ENCODE data around the gene IQSEC1.

Gene IQSEC1

DNA sequence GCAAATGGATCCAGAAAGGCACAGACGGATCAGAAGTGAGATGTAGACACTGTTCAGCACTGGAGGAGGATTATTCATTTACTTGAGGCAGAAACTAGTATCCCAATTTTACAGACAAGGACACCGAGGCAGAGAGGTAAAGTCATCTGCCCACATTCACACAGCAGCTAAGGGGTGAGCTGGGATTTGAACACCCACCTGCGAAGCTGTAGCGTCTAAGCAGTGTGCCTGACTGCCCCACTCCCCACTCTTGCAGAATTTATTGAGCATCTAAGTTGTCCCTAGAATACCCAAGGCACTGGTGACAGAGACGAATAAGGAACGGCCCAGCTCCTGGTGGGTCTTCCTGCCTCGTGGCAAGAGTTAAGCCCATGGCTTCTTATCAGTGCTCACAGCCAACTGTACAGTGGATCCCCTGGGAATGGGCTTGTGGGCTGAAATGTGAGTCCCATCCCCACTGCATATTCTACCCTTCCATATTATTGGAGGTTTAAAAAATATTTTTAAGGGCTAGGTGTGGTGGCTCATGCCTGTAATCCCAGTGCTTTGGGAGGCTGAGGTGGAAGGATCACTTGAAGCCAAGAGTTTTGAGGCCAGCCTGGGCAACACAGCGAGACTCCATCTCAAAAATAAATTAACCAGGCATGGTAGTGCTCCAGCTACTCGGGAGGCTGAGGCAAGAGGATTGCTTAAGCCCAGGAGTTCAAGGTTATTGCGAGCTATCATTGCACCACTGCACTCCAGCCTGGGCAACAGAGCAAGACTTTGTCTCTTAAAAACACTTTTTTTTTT is 77.6 kb downstream of the IQSEC1 start:
- DNase-seq, result no peak

DNA sequence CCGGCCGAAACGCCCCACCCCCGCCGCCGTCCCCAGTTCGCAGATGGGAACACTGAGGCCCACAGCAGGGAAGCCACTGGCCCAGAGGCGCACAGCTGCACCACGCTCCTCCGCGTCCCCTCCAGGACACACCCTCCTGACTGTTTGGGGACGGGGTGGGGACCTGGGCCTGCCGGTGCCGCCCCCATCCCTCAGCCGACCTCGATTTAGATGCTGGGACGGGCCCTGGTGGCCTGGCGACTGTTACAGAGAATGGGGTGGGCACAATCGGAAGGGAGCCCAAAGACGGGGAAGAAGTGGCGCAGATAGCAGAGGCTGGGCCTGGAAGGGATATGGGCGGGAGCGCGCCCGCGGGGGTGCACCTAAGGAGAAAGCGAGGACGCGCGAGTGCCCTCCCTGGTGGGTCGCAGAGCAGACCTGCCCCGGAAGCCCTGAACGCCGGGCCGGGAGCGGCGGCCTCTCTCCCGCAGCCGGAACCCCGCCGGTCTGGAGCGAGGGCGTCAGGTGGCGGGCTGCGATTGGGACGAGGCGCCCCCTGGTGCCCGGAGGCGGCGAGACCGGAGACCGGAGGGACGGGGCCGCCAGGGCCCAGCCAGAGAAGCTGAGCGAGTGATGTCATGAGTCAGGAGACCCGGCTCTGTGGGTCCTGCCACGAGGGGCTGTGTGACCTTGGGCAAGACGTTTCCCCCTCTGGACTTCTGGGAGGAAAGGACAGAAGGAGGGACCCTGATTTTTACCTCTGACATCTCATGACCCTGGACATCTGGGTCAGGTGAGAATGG is 78.4 kb downstream of the IQSEC1 start:
- DNase-seq, result peak; percentile 80

DNA sequence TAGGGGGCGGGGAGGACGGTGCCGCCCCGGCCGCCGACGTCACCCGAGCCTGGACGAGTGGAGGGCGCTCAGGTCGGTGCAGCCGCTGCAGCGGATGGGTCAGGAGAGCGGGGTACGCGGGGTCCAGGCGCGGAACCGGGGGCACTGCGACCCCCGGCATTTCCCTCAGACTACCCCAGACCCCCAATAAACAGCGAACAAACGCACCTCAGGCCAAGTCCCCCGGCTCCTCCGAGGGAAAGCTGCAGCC is 78.9 kb downstream of the IQSEC1 start:
- no peak for DNase-seq

DNA sequence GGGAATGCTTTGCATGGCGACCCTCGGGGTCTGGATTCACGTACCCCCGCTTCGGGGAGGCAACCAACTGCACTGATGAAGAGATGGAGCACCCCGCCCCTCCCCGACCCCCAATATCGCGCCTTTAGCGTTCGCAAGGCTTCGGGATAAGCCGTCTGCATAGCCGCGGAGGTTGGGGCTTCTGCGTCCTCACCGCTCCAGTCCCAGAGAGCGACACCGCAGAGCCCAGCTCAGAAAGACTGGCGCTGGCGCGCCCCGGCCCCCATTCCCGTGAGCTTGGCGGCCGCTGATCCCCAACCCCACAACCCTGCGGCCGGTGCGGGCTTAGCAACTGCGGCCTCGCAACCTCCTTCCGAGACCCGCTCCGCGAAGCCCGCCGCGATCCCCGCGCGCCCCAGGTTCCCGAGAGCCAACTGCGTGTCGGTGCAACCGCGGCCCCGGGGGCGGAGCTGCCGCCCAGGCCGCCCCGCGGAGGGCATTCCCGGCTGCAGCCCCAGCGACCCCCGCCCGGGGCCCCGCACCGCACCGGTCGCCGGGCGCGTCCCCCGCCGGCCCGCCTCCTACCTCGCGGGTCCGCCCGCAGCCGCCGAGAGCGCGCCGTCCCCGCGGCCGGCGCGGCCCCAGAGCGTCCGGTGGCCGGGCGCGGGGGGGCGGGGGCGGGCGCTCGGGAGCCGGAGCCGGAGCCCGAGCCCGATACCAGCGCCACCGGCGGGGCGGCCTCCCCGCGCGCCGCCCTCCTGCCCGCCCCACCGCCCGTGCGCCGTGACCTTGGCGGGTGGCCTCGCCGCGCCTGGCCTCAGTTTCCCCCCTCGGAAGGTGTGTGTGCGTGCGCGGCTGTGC is 79.5 kb downstream of the IQSEC1 start:
- no peak for DNase-seq

GRCh38 chr3:12992629-12993516 is 80.4 kb downstream of the IQSEC1 start:
- DNase-seq, result no peak

- DNase-seq, result no peak
Measured at GRCh38 chr3:12991861-12992281, 81.4 kb downstream of the IQSEC1 start.

- DNase-seq, result no peak
Measured at GRCh38 chr3:12991481-12991837, 81.8 kb downstream of the IQSEC1 start.

DNA sequence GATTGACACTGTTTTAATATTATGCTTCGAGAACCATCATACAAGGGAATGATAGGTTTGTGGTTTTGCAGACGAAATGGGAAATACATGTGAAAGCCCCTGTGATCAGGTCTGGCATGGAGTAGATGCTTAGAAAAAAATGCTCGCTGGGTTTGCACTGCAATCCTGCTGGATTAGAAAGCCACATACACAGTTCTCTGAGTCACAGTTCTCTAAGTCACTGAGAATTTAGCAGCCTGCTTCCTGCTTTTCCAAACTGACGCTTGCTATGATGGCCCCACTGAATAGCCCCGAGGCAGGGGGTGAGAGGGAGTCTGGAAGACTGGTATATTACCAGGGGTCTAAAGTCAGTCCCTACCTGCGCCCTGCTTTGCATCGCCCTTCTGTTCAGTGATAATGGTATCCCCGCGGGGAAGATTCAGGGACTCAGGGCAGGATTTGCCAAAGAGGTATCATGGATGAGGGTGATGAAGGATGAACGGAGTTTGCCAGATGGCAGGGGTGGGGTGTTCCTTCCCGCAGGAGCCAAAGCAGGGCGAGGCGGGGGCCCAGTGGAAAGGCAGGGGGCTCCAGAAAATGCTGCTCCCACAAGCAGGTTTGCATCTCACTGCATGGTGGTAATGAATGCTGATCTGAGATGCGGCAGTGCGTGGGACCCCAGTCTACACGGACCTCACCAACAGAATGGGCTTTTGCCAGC is 82.3 kb downstream of the IQSEC1 start:
- DNase-seq, result no peak

GRCh38 chr3:12990306-12990705 is 82.9 kb downstream of the IQSEC1 start:
- DNase-seq, result no peak

- no peak for DNase-seq
Measured at GRCh38 chr3:12988728-12989454, 84.3 kb downstream of the IQSEC1 start.

DNA sequence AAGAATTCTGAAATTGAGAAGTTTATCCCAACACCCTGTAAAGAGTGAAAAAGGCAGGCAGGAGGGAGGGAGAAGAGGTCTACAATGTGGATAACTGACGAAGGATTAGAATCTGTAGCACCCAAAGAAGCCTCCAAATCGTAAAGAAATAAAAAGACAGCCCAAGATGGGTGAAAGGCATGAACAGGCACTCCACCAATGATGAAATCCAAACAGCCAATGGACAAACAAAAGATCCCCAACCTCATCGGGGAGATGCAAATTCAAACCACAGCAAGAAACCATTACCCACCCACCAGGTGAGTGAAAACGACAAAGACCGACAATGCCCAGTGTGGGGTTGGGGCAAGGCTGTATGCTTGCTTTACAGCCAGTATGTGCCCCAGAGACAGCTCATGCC is 85.6 kb downstream of the IQSEC1 start:
- no peak for DNase-seq

DNA sequence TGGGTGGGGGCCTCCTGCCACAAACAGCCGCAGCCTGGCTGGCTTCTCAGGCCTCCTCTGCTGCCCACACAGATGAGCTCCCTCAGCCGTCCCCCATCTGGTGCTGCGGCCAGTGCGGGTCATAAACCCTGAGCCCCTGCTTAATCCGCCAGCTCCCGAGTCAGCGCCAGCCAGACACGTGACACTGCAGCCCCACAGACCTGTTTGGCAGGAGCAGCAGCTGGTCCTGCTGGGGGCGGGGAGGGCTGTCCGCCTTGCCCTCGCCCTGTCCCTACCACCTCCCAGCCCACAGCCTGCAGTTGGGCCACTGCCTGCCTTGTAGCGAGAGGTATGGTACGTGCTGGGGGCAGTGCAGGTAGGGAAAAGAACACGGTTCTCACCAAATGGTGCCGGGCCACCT is 86.2 kb downstream of the IQSEC1 start:
- DNase-seq, result no peak

DNA sequence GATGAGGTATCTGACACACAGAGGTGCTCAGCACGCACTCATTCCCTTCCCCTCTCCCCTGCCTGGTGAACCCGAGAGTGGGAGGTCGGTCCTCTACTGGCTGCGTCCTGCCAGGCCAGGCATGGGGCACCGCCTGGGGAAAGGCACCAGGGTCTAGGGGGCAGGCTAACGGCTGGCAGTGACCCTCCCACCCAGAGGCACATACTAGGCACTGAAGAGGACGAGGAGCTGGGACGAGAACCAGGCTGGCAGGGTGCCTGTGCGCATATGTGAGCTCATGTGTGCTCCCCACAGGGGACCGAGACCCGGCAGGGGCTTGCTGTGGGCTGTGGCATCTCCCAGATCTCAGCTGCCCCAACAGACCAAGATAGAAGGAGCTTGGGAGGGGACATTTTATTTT is 86.7 kb downstream of the IQSEC1 start:
- DNase-seq, result no peak

DNA sequence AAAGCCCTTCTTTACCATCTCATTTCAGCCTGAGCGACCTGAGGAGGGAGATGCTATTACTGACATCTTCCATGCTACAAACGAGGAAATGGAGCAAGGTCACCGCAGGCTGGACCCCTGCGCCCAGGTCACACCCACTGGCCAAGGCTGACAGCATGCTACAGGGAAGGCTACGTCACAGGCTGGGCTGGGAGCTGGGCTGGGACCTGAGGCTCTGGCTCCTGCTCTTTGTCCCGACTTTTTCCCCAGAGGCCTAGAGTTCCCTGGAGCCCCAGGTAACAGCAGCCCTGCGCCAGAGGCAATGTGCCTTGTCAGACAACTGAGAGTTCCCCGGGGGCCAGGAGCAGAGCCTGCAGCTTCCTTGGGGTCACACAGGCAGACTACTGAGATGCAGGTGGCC is 87.2 kb downstream of the IQSEC1 start:
- DNase-seq, result no peak

- DNase-seq, result no peak
Measured at GRCh38 chr3:12985148-12985547, 88.1 kb downstream of the IQSEC1 start.

GRCh38 chr3:12984023-12984823 is 89.0 kb downstream of the IQSEC1 start:
- DNase-seq, result peak; percentile 47 to 50

DNA sequence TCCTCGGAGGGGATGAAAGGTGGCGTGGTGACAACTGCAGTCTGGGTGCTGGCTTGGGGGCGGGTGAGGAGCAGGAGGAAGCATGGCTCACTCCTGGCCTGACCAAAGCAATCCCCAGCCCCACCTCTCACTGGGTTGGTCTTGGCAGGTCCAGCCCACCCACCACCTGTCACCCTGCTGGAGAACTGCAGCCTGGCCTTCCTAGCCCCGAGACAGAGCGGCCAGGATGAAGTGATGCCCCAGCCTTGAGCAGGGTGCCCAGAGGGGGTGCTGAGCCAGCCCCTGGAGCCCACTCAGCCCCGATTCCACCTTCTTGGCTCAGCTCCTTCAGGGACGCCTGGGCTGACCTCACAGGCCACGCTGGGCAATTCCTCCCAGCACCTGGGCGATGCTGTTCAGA is 89.9 kb downstream of the IQSEC1 start:
- no peak for DNase-seq

GRCh38 chr3:12982619-12983101 is 90.6 kb downstream of the IQSEC1 start:
- DNase-seq, result no peak

DNA sequence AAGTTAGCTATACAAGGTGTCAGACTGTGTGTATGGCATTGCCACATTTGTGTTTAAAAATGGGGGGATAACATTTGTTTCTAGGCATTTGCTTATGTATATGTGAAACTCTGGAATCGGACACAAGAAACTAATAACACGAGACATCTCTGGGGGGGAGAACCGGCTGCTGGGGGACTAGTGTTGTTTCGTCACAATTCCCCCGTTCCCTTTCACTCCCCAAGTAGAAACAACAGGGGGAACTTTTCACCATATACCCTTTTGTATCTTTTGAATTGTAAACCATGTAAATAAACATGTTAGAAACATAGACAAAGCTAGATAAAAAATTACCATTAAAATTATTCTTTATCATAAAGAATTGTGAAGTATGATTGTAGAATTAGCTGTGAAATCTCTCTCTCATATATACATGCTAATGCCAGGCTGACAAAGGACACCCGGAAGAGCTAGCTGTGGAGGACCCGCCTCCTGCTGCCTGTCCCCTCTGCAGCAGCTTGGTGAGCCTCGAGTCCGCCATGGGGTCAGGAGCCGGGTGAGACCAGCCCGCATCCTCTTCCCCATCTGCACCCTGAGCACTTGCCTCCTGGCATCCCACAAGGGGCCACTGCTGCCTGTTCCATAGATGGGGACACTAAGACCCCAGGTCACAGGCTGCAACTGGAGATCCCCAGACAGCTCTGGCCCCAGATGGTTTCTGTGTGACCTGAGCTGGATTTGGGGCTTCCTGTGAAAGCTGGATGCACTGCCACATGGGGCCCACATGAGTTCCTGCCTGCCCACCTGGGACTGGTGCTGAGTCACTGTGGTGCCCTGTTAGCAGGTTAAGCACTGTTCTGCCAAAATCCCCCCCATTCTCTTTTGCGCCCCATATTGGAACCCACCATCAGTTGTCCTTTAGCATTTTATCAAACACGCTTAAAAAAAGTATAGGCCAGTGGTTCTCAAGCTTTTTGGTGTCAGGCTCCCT is 91.6 kb downstream of the IQSEC1 start:
- no peak for DNase-seq

Measured in activated CD4-positive, alpha-beta T cell treated with anti-CD3 and anti-CD28 coated beads, Interleukin-2, amount 50 U/mL, for 4 hours (primary cell).